GM19025 (cell line): ENCODE measurements around the gene PAM16.

ENCODE experiments used
- ATAC-seq: cut with Tn5 transposase; IDR thresholded peaks from one replicate; pipeline ENCODE4 v1.9.1; 2021; ENCODE audit warnings: mild to moderate bottlenecking, low read depth, moderate library complexity; ENCODE audit not compliant: unreplicated experiment

The PAM16 gene

DNA sequence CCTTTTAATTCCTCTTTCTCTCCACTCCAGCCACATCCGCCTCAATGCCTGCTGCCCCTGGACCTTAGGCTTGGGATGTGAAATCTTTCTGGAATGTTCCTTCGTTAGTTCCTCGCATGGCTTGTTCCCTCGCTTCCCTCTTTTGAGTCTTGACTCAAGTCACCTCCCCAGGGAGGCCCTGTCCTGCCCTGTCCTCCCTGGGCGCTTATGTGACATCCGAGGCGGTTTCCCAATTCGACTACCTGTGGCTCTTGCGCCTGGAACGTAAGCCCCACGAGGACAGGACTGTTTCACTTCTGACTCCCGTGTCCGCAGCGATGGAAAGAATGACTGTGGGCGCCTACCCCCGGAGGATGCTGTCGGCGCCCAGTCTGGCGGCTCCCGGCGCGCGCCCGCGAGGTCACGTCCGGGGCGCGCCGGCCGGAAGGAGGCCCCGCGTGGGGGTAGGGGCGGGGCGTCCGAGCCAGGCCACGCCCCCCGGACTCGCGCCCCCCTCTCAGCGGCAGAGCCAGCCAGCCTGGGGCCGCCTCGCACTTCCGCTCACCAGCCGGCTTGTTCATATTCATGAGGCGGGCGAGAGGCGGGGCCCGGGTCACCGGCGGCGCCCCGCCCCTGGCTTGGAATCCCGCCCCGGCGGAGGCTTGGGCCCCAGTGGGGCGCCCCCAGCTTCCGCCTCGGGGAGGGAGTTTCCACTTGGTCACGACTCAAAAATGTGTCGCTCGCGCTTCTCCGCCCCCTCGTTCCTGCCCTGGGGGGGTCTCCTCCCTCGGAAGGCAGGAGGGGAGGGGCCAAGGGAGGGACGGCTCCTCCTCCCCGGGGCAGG lies 43.7 kb downstream of the PAM16 start:
- peak; percentile 92 for ATAC-seq

DNA sequence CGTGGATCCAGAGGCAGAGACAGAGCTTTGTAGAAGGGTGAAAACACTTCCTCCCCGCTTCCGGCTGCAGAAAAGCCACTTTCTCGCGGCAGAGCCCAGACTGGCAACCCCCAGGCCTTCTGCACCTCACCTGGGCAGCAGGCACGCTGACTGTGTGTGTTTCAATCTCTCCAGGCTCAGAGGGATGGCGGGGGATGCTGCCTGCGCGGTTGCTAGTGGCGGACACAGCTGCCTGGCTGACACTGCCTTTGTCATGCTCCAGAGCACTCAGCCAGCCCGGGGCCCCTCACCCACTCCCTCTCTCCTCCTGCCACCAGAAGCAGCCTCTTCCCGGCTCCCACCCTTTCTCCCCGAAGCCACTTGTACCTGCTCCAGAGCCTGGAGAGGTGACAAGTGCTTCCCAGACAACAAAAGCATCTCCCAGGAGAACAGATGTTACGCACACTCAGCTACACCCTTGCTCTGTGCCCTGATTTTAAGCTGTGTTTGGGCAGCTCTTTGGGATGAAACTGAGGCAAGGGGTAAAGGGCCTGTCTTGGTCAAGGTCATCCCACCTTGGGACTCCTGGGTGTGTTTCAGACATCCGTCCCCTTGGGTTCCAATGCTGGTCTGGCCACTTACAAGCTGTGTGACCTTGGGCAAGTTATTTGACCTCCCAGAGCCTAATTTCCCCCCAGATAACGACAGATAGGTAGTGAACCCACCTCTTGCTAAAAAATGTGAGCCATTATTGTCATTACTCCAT lies 44.5 kb downstream of the PAM16 start:
- ATAC-seq: no peak

DNA sequence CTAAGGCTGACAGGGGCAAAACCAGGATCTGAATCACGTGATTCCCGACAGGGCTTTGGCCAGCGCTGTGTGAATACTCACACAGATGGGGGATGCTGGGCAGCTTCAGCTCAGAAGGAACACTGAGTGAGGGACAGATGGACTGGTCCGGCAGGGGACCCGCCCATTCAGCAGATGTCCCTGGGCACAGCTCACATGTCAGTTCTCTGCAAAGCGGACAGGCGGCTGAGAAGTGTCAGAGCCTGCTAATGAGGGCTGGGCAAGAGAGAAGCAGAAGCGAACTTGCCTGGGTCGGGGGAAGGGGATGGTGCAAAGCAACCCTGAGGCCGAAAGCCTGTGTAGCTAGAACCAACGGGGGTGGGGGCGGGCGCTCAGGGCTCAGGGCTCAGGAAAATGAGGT lies 47.1 kb downstream of the PAM16 start:
- no peak for ATAC-seq

DNA sequence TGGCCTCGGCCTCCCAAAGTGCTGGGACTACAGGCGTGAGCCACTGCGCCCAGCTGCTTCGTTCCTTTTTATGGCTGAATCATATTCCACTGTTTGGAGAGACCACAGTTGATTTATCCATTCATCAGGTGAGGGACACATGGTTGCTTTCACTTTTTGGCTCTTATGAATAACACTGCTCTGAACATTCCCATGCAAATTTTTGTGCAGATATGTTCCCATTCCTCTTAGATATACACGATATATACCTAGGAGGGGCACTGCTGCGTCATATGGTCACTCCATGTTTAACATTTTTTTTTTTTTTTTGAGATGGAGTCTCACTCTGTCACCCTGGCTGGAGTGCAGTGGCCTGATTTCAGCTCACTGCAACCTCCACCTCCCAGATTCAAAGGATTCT lies 49.2 kb downstream of the PAM16 start:
- no peak for ATAC-seq

DNA sequence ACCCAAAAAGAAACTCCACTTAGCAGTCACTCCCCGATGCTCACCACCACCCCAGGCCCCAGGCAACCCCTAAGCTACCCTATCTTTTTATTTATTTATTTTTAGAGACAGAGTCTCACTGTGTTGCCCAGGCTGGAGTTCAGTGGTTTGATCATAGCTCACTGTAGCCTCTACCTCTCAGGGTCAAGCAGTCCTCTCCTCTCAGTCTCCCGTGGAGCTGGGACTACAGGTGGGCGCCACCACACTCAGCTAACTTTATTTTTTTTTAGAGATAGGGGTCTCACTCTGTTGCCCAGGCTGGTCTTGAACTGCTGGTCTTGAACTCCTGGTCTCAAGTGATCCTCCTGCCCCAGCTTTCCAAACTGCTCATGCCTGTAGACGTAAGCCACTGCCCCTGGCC lies 49.9 kb downstream of the PAM16 start:
- ATAC-seq: no peak

DNA sequence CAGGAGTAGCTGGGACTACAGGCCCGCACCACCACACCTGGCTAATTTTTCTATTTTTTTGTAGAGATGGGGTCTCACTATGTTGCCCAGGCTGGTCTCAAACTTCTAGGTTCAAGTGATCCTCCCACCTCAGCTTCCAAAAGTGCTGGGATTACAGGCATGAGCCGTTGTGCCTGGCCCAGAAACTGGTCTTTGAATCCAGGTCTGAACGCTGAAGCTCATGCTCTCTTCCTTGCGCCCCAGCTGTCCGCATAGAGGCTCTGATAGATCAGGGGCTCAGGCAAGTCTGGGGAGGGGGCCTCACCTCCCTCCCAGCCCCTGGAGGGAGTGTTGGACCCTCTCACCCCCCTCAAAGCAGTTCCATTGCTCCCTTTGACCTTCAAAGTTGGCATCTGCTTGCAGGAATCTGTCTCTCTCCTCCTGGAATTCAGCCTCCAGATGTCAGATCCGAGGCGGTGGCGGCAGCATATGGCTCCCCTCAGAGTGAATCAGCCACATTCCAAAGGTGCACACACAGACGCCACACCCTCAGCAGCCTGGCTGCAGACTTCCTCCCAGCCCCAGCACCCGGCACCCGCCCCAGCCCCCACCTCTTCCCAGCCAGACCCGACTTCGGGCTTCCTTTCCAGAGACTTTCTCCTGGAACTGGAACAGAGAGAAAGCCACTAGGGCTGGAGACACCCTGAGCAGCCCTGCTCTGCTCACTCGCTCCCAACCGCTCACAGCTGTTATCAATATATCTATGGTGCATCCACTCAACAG lies 52.2 kb downstream of the PAM16 start:
- ATAC-seq: no peak

DNA sequence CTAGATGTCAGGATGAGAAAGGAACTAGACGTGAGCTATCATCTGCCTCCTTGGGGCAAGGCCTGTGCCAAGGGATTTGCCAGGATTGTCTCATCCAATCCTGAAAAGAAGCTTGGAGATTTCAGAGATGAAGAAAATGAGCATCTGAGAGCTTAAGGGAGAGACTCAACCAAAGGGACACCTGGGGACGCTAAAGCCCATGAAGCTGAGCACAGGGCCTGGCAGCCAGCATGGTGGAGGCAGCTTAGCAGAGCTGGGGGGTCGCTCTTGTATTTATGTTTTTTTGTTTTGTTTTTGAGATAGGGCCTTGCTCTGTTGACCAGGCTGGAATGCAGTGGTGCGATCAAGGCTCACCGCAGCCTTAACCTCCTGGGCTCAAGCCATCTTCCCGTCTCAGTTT lies 53.6 kb downstream of the PAM16 start:
- no peak for ATAC-seq

DNA sequence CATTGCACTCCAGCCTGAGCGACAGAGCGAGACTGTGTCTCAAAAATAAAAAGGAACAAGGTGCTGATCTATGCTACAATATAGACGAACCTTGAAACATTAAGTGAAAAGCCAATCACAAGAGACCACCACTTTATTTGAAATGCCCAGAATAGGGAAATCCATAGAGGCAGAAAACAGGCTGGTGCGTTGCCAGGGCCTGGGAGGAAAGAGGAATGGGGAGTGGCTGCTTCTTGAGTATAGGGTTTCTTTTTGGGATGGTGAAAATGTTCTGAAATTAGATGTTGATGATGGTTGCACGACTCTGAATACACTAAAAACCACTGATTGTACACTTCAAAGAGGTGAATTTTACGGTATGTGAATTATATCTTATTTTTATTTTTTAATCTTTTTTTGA lies 55.5 kb downstream of the PAM16 start:
- no peak for ATAC-seq

DNA sequence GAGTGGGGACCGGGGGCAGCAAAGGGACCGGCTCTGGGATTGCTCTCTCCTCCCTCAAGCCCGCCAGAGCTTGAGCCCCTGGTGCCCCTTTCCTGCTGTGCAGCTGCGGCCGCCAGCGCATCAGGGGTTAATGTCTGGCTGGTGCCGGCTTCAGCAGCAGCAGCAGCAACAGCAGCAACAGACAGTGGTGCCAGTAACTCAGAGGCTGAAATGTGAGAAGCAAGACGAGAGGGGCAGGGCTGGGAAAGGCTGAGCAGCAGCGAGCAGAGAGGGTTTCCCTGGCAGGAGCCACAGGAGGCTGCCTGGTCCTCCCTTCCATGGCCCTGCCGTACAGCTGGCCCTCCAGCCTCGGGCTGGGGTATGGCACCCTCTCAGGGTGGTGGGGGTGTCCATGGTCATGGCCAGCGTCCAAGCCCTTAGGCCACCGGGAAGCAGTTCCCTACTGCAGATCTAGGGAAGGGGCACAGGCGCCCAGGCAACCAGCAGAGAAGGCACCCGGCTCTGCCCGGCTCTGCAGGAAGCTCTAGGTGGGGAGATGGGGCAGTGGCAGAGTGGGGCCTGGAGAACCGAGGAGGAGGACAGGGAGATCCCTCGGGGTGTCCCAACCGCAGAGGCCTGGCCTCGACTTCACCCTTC lies 57.2 kb downstream of the PAM16 start:
- ATAC-seq: no peak

DNA sequence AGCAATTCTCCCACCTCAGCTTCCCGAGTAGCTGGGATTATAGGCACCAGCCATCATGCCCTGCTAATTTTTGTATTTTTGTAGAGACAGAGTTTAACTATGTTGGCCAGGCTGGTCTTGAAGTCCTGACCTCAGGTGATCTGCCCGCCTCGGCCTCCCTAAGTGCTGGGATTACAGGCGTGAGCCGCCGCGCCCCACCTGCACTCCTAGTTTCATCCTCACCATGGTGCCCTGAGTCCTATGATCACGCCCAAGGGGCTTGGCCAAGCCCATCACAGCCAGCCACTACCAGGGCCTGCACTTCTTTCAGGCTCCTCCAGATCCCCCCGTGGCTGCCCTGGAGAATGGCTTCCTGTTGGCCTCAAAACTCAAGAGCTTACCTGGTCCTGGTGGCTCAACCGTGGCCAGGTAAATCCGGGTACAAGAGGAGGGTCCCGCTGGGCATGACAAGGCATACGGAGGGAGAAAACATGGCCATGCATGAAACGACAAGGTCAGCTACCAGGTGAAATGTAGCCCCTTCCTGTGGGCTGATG lies 57.9 kb downstream of the PAM16 start:
- ATAC-seq: no peak

DNA sequence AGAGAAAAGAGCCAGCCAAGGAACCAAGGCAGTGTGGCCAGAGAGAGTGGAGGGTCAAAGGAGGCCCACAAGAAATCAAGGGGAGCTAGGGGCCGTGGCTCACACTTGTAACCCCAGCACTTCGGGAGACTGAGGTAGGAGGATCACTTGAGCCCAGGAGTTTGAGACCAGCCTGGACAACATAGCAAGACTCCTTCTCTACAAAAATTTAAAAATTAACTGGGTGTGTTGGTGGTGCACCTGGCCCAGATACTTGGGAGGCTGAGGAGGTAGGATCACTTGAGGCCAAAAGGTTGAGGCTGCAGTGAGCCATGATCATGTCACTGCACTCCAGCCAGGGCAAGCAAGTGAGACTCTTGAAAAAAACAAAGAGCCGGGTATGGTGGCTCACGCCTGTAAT lies 59.4 kb downstream of the PAM16 start:
- ATAC-seq: no peak
